ENCODE data around the gene SFXN2.

DNA sequence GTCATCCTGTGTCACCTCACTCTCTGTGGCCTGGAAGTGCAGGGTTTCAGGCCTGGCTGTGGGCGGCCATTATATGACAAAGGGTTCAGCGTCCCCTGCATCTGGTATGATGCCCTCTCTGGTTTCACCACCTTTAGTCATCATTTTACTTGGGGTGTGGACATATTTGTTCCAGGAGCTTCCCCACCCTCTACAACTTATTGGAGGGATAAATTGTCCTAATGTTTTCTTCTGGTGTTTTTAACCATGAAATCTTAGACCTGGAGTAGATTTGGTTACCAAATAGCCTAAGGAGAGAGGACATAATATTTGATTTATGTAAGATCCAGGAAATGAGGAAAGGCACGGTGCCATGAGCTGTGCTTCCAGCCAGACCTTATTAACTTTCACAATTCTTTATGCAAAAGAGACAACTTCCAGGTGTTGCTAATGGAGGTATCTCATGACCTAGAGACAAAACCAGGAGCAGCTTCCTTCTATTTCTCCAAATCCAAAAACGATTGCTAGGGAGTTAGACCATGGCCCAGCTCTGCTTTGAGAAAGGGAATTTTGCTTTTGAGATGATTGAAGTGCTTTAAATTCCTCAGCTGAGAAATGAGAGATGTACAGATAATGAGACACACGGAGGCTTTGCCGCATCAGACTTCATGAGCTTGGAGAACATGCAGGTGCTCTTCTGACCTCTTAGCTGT lies 50.2 kb downstream of the SFXN2 start:
- TF ChIP-seq CTCF (IDR thresholded peaks at IDR 0.05; ENCODE audit: low read length) (no peak), EZH2phosphoT487 (IDR thresholded peaks at IDR 0.05; ENCODE audit: low read length) (no peak)
